ENCODE results near the gene SLC22A23. TPM values are rescaled to one million over a fixed set of nuclear protein-coding genes. Genes with fewer than 3 reads are reported as not detected.

The SLC22A23 gene
- total RNA-seq, 1 donor from 2014 or later = 5.7 TPM

GRCh38 chr6:3252369-3252768 lies 204.5 kb downstream of the SLC22A23 start:
- H3K4me3 ChIP-seq (ENCODE audit: insufficient read depth, low read depth, low read length) = no peak overlapping the region
- Mint-ChIP-seq H3K9me3 (ENCODE audit: unreplicated experiment) (no peaks in the 10 kb centered on the region), H3K27me3 (ENCODE audit: low read depth, unreplicated experiment) (peaks cover 7% of the 10 kb centered on the region), H3K4me3 (ENCODE audit: unreplicated experiment) (no peak overlapping the region), H3K4me1 (ENCODE audit: low read depth, unreplicated experiment) (peaks cover 25% of the 10 kb centered on the region), H3K27ac (ENCODE audit: unreplicated experiment) (no peak overlapping the region), H3K36me3 (ENCODE audit: low read depth, unreplicated experiment) (peaks cover 6% of the 10 kb centered on the region)
- H3K9ac ChIP-seq (ENCODE audit: low read length) = no peak overlapping the region
- H4K20me1 ChIP-seq (ENCODE audit: insufficient read depth, low read length) = no peaks in the 10 kb centered on the region
- H3K27ac ChIP-seq (ENCODE audit: low read depth, low read length) = no peak overlapping the region
- DNase-seq (ENCODE audit: low read depth) (no peak), FAIRE-seq (no peak)
- no peak overlapping the region for H3K4me2 ChIP-seq (ENCODE audit: low read length)
- no peaks in the 10 kb centered on the region for H3K36me3 ChIP-seq (ENCODE audit: insufficient read depth, low read length)
- H3K27me3 ChIP-seq (ENCODE audit: insufficient read depth, low read length) = no peaks in the 10 kb centered on the region
- no peaks in the 10 kb centered on the region for H3K9me3 ChIP-seq (ENCODE audit: insufficient read depth, low read depth, low read length)
- H3K79me2 ChIP-seq (ENCODE audit: insufficient read depth, low read length) = no peaks in the 10 kb centered on the region
- TF ChIP-seq EZH2 (IDR thresholded peaks at IDR 0.05; ENCODE audit: insufficient read depth, low read length) (no peak), CTCF (IDR thresholded peaks at IDR 0.05; ENCODE audit: insufficient read depth, low read depth, low read length) (no peak)
- H2AFZ ChIP-seq (ENCODE audit: low read depth, low read length) = no peak overlapping the region
- H3K4me1 ChIP-seq (ENCODE audit: insufficient read depth, low read length) = peaks cover 14% of the 10 kb centered on the region

- Histone ChIP-seq H3K9me3 (ENCODE audit: insufficient read depth, low read depth, low read length) (no peaks in the 10 kb centered on the region), H3K4me2 (ENCODE audit: low read length) (peak overlapping the region; percentile 48), H3K4me1 (ENCODE audit: insufficient read depth, low read length) (peaks cover 19% of the 10 kb centered on the region), H3K27me3 (ENCODE audit: insufficient read depth, low read length) (no peaks in the 10 kb centered on the region), H3K27ac (ENCODE audit: low read depth, low read length) (no peak overlapping the region), H2AFZ (ENCODE audit: low read depth, low read length) (peak overlapping the region; percentile 64), H3K79me2 (ENCODE audit: insufficient read depth, low read length) (no peaks in the 10 kb centered on the region), H4K20me1 (ENCODE audit: insufficient read depth, low read length) (no peaks in the 10 kb centered on the region), H3K9ac (ENCODE audit: low read length) (no peak overlapping the region), H3K4me3 (ENCODE audit: insufficient read depth, low read depth, low read length) (no peak overlapping the region), H3K36me3 (ENCODE audit: insufficient read depth, low read length) (no peaks in the 10 kb centered on the region)
- Mint-ChIP-seq H3K27ac (ENCODE audit: unreplicated experiment) (peak overlapping the region; percentile 14), H3K36me3 (ENCODE audit: low read depth, unreplicated experiment) (peaks cover 6% of the 10 kb centered on the region), H3K4me1 (ENCODE audit: low read depth, unreplicated experiment) (peaks cover 32% of the 10 kb centered on the region), H3K4me3 (ENCODE audit: unreplicated experiment) (peak overlapping the region; percentile 21), H3K9me3 (ENCODE audit: unreplicated experiment) (no peaks in the 10 kb centered on the region), H3K27me3 (ENCODE audit: low read depth, unreplicated experiment) (peaks cover 5% of the 10 kb centered on the region)
- peak; percentile 55 for DNase-seq (ENCODE audit: low read depth)
- FAIRE-seq = no peak
- no peak for TF ChIP-seq EZH2 (IDR thresholded peaks at IDR 0.05; ENCODE audit: insufficient read depth, low read length)
- peak; percentile 98 for TF ChIP-seq CTCF (IDR thresholded peaks at IDR 0.05; ENCODE audit: insufficient read depth, low read depth, low read length)
Measured at GRCh38 chr6:3251462-3252314, 205.2 kb downstream of the SLC22A23 start.

GRCh38 chr6:3250231-3250675 lies 206.6 kb downstream of the SLC22A23 start:
- no peak overlapping the region for H2AFZ ChIP-seq (ENCODE audit: low read depth, low read length)
- TF ChIP-seq CTCF (IDR thresholded peaks at IDR 0.05; ENCODE audit: insufficient read depth, low read depth, low read length) (no peak), EZH2 (IDR thresholded peaks at IDR 0.05; ENCODE audit: insufficient read depth, low read length) (no peak)
- Mint-ChIP-seq H3K27ac (ENCODE audit: unreplicated experiment) (no peak overlapping the region), H3K4me3 (ENCODE audit: unreplicated experiment) (no peak overlapping the region), H3K36me3 (ENCODE audit: low read depth, unreplicated experiment) (peaks cover 6% of the 10 kb centered on the region), H3K27me3 (ENCODE audit: low read depth, unreplicated experiment) (no peaks in the 10 kb centered on the region), H3K4me1 (ENCODE audit: low read depth, unreplicated experiment) (peaks cover 32% of the 10 kb centered on the region), H3K9me3 (ENCODE audit: unreplicated experiment) (peaks cover 2% of the 10 kb centered on the region)
- no peaks in the 10 kb centered on the region for H3K79me2 ChIP-seq (ENCODE audit: insufficient read depth, low read length)
- DNase-seq (ENCODE audit: low read depth) = peak; percentile 35
- H4K20me1 ChIP-seq (ENCODE audit: insufficient read depth, low read length) = no peaks in the 10 kb centered on the region
- no peak overlapping the region for H3K27ac ChIP-seq (ENCODE audit: low read depth, low read length)
- no peaks in the 10 kb centered on the region for H3K27me3 ChIP-seq (ENCODE audit: insufficient read depth, low read length)
- no peaks in the 10 kb centered on the region for H3K9me3 ChIP-seq (ENCODE audit: insufficient read depth, low read depth, low read length)
- H3K36me3 ChIP-seq (ENCODE audit: insufficient read depth, low read length) = no peaks in the 10 kb centered on the region
- H3K4me1 ChIP-seq (ENCODE audit: insufficient read depth, low read length) = peaks cover 19% of the 10 kb centered on the region
- H3K4me3 ChIP-seq (ENCODE audit: insufficient read depth, low read depth, low read length) = no peak overlapping the region
- FAIRE-seq = no peak
- no peak overlapping the region for H3K4me2 ChIP-seq (ENCODE audit: low read length)
- H3K9ac ChIP-seq (ENCODE audit: low read length) = no peak overlapping the region
